HEK293 (cell line): ENCODE data around the gene BCL7A.
A peak's percentile ranks its signal among the peaks of the same experiment; 100 is the strongest.

Experiments
- CTCF ChIA-PET: fragments of 350-600 bp; formaldehyde crosslinking; extraction: SDS; loops from one replicate; lab custom pipeline; 2021; ENCODE audit warnings: antibody characterized with exemption; lab: Yijun Ruan, JAX
- POLR2A ChIA-PET: fragments of 300-600 bp; formaldehyde crosslinking; extraction: SDS; loops from one replicate; lab custom pipeline; 2020; ENCODE audit warnings: antibody characterized with exemption, inconsistent platforms; lab: Yijun Ruan, JAX
- H3K27ac ChIP-seq: fragments of 200-500 bp; sonication (Bioruptor generic); 2 replicates; pipeline ENCODE4 v1.5.1; 2014; ENCODE audit warnings: low read depth, low read length, control low read depth, inconsistent platforms; ENCODE audit errors: extremely low read depth
- H3K36me3 ChIP-seq, 2 experiments: fragments of 200-500 bp in 1 of 2; sonication (Bioruptor generic) in 1 of 2; 1 replicate in 1 of 2; 2 replicates in 1 of 2; pipeline ENCODE4 v1.5.1; 2014 to 2017; ENCODE audit warnings: inconsistent platforms in 2 of 2, low read length in 2 of 2; ENCODE audit not compliant: control insufficient read depth in 2 of 2, insufficient read depth in 1 of 2
- H3K4me1 ChIP-seq: fragments of 200-500 bp; sonication (Bioruptor generic); 2 replicates; pipeline ENCODE4 v1.5.1; 2014; ENCODE audit warnings: mild to moderate bottlenecking, low read length, inconsistent platforms; ENCODE audit not compliant: control insufficient read depth, insufficient read depth
- H3K4me3 ChIP-seq: 2 replicates; pipeline ENCODE4 v1.5.1; 2011; ENCODE audit warnings: low read depth, mild to moderate bottlenecking, control low read depth, low read length, moderate library complexity
- H3K9me3 ChIP-seq: fragments of 200-500 bp; sonication (Bioruptor generic); 2 replicates; pipeline ENCODE4 v1.5.1; 2014; ENCODE audit warnings: low read depth, low read length, inconsistent platforms; ENCODE audit not compliant: control insufficient read depth, insufficient read depth
- BCL11A ChIP-seq: fragments of 450-650 bp; formaldehyde crosslinking; IDR thresholded peaks from 2 replicates; pipeline ENCODE4 v1.5.1; 2016; ENCODE audit warnings: low read depth, missing biosample characterization, missing genetic modification characterization
- FEZF1 ChIP-seq: fragments of 450-650 bp; formaldehyde crosslinking; IDR thresholded peaks from 2 replicates; pipeline ENCODE4 v1.5.1; 2016; ENCODE audit warnings: missing biosample characterization, missing genetic modification characterization
- GLIS1 ChIP-seq: fragments of 450-650 bp; formaldehyde crosslinking; IDR thresholded peaks from 2 replicates; pipeline ENCODE4 v1.5.1; 2016; ENCODE audit warnings: missing biosample characterization, missing genetic modification characterization
- GLIS2 ChIP-seq: fragments of 450-650 bp; formaldehyde crosslinking; IDR thresholded peaks from 2 replicates; pipeline ENCODE4 v1.5.1; 2016; ENCODE audit warnings: missing biosample characterization, missing genetic modification characterization
- HOXA7 ChIP-seq: sonication (generic); formaldehyde crosslinking; IDR thresholded peaks from 2 replicates; pipeline ENCODE4 v1.8.1; 2022; ENCODE audit warnings: missing genetic modification reagents, borderline replicate concordance
- OSR2 ChIP-seq: fragments of 450-650 bp; formaldehyde crosslinking; IDR thresholded peaks from 2 replicates; pipeline ENCODE4 v1.5.1; 2016; ENCODE audit warnings: missing biosample characterization, missing genetic modification characterization
- PRDM6 ChIP-seq: fragments of 450-650 bp; formaldehyde crosslinking; IDR thresholded peaks from 2 replicates; pipeline ENCODE4 v1.5.1; 2017; ENCODE audit warnings: missing biosample characterization, missing genetic modification characterization
- ZBTB21 ChIP-seq: fragments of 450-650 bp; formaldehyde crosslinking; IDR thresholded peaks from 2 replicates; pipeline ENCODE4 v1.5.1; 2017; ENCODE audit warnings: missing biosample characterization, missing genetic modification characterization
- ZNF140 ChIP-seq: fragments of 450-650 bp; formaldehyde crosslinking; IDR thresholded peaks from 2 replicates; pipeline ENCODE4 v1.5.1; 2016; ENCODE audit warnings: missing biosample characterization, missing genetic modification characterization
- ZNF146 ChIP-seq: fragments of 450-650 bp; formaldehyde crosslinking; IDR thresholded peaks from 2 replicates; pipeline ENCODE4 v1.5.1; 2016; ENCODE audit warnings: missing biosample characterization, missing genetic modification characterization
- ZNF302 ChIP-seq: fragments of 450-650 bp; formaldehyde crosslinking; IDR thresholded peaks from 2 replicates; pipeline ENCODE4 v1.5.1; 2016; ENCODE audit warnings: missing biosample characterization, missing genetic modification characterization, low read depth
- ZNF366 ChIP-seq: fragments of 450-650 bp; formaldehyde crosslinking; conservative IDR thresholded peaks from 2 replicates; pipeline ENCODE4 v1.5.1; 2016; ENCODE audit warnings: missing biosample characterization, missing genetic modification characterization
- ZNF501 ChIP-seq: fragments of 450-650 bp; formaldehyde crosslinking; IDR thresholded peaks from 2 replicates; pipeline ENCODE4 v1.5.1; 2016; ENCODE audit warnings: missing biosample characterization, missing genetic modification characterization
- ZNF521 ChIP-seq: fragments of 450-650 bp; formaldehyde crosslinking; IDR thresholded peaks from 2 replicates; pipeline ENCODE4 v1.5.1; 2017; ENCODE audit warnings: missing biosample characterization, mild to moderate bottlenecking, missing genetic modification characterization
- ZNF610 ChIP-seq: fragments of 450-650 bp; formaldehyde crosslinking; IDR thresholded peaks from 2 replicates; pipeline ENCODE4 v1.5.1; 2016; ENCODE audit warnings: missing biosample characterization, missing genetic modification characterization, borderline replicate concordance
- ZNF677 ChIP-seq: fragments of 450-650 bp; IDR thresholded peaks from 2 replicates; pipeline ENCODE4 v1.5.0; 2018; ENCODE audit warnings: missing biosample characterization, mild to moderate bottlenecking, missing genetic modification characterization, moderate library complexity
- ZSCAN16 ChIP-seq: fragments of 450-650 bp; formaldehyde crosslinking; IDR thresholded peaks from 2 replicates; pipeline ENCODE4 v1.5.1; 2016; ENCODE audit warnings: missing biosample characterization, missing genetic modification characterization
- ZSCAN23 ChIP-seq: fragments of 450-650 bp; formaldehyde crosslinking; IDR thresholded peaks from 2 replicates; pipeline ENCODE4 v1.5.1; 2016; ENCODE audit warnings: missing biosample characterization, missing genetic modification characterization
- TF ChIP-seq, protein P1 (sequence below): fragments of 450-650 bp; formaldehyde crosslinking; IDR thresholded peaks from 2 replicates; pipeline ENCODE4 v1.5.1; 2016; ENCODE audit warnings: missing biosample characterization, missing genetic modification characterization
- TF ChIP-seq, protein P2 (sequence below): fragments of 450-650 bp; formaldehyde crosslinking; IDR thresholded peaks from 2 replicates; pipeline ENCODE4 v1.5.1; 2017; ENCODE audit warnings: missing biosample characterization, mild to moderate bottlenecking, missing genetic modification characterization, moderate library complexity
- TF ChIP-seq, protein P3 (sequence below): fragments of 450-650 bp; formaldehyde crosslinking; IDR thresholded peaks from 2 replicates; pipeline ENCODE4 v1.5.1; 2016; ENCODE audit warnings: missing biosample characterization, missing genetic modification characterization

Gene BCL7A

DNA sequence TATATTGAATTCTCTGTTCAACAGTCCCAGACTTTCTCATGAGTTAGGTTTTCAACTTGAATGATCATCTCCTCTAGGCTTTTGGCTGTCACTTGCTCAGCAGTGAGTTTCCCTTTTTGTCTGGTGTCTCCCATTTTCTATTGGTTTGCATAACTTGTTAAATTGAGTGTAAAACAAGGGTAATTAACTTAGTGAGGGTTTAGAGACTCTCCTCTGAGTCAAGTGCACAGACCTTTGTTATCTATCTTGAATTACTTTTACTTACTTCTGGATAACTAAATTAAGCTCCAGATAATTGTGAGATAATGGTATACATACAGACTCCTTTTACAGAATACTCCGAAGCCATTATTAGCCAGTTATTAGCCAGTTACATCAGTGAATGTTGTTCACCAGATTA is 78.9 kb downstream of the BCL7A start:
- no peak overlapping the region for H3K27ac ChIP-seq
- ChIA-PET CTCF (interaction anchor here (0.6 to 1.5 kb wide), 4 partner anchors 9 to 28 kb away, joined by 3 to 4 read pairs (median 3); no protein-coding TSS in a partner anchor), POLR2A (interaction anchor here (0.6 to 1.5 kb wide), 2 partner anchors 11 to 22 kb away, joined by 3 to 4 read pairs; no protein-coding TSS in a partner anchor)
- peaks cover 27% of the 10 kb centered on the region for H3K4me1 ChIP-seq
- H3K36me3 ChIP-seq = no peaks in the 10 kb centered on the region
- no peaks in the 10 kb centered on the region for H3K9me3 ChIP-seq
- no peak overlapping the region for H3K4me3 ChIP-seq
- TF ChIP-seq PRDM6 (tag by site-specific recombination) = peak; percentile 82
- TF ChIP-seq, protein P1, sequence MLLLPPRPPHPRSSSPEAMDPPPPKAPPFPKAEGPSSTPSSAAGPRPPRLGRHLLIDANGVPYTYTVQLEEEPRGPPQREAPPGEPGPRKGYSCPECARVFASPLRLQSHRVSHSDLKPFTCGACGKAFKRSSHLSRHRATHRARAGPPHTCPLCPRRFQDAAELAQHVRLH (tag by site-specific recombination) = no peak
- TF ChIP-seq ZNF610 (tag by site-specific recombination) = no peak
- peak; percentile 33; the same call in 1 of the 2 replicates for TF ChIP-seq OSR2 (tag by site-specific recombination)
- TF ChIP-seq FEZF1 (tag by site-specific recombination) = peak; percentile 74

- Histone ChIP-seq H3K9me3 (no peaks in the 10 kb centered on the region), H3K4me3 (no peak overlapping the region), H3K36me3 (no peaks in the 10 kb centered on the region), H3K4me1 (peaks cover 27% of the 10 kb centered on the region), H3K27ac (no peak overlapping the region)
- TF ChIP-seq ZNF302 (no peak), GLIS2 (tag by site-specific recombination) (no peak), ZNF366 (no peak), HOXA7 (CRISPR knock-in tag) (no peak), BCL11A (tag by site-specific recombination) (no peak), FEZF1 (tag by site-specific recombination) (no peak), ZNF501 (no peak), ZNF521 (no peak), ZNF140 (tag by site-specific recombination) (peak; percentile 44; the same call in 1 of the 2 replicates), ZNF677 (no peak), GLIS1 (no peak), ZSCAN16 (tag by site-specific recombination) (no peak), ZBTB21 (tag by site-specific recombination) (no peak), ZSCAN23 (no peak), ZNF146 (tag by site-specific recombination) (peak; percentile 39; the same call in 1 of the 2 replicates)
- TF ChIP-seq, protein P2, sequence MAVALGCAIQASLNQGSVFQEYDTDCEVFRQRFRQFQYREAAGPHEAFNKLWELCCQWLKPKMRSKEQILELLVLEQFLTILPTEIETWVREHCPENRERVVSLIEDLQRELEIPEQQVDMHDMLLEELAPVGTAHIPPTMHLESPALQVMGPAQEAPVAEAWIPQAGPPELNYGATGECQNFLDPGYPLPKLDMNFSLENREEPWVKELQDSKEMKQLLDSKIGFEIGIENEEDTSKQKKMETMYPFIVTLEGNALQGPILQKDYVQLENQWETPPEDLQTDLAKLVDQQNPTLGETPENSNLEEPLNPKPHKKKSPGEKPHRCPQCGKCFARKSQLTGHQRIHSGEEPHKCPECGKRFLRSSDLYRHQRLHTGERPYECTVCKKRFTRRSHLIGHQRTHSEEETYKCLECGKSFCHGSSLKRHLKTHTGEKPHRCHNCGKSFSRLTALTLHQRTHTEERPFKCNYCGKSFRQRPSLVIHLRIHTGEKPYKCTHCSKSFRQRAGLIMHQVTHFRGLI (tag by site-specific recombination) = no peak
- TF ChIP-seq, protein P3, sequence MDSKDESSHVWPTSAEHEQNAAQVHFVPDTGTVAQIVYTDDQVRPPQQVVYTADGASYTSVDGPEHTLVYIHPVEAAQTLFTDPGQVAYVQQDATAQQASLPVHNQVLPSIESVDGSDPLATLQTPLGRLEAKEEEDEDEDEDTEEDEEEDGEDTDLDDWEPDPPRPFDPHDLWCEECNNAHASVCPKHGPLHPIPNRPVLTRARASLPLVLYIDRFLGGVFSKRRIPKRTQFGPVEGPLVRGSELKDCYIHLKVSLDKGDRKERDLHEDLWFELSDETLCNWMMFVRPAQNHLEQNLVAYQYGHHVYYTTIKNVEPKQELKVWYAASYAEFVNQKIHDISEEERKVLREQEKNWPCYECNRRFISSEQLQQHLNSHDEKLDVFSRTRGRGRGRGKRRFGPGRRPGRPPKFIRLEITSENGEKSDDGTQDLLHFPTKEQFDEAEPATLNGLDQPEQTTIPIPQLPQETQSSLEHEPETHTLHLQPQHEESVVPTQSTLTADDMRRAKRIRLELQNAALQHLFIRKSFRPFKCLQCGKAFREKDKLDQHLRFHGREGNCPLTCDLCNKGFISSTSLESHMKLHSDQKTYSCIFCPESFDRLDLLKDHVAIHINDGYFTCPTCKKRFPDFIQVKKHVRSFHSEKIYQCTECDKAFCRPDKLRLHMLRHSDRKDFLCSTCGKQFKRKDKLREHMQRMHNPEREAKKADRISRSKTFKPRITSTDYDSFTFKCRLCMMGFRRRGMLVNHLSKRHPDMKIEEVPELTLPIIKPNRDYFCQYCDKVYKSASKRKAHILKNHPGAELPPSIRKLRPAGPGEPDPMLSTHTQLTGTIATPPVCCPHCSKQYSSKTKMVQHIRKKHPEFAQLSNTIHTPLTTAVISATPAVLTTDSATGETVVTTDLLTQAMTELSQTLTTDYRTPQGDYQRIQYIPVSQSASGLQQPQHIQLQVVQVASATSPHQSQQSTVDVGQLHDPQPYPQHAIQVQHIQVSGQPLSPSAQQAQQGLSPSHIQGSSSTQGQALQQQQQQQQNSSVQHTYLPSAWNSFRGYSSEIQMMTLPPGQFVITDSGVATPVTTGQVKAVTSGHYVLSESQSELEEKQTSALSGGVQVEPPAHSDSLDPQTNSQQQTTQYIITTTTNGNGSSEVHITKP = no peak
- ChIA-PET POLR2A (interaction anchor here (0.6 kb wide), 1 partner anchor 872 kb away, joined by 3 read pairs; no protein-coding TSS in a partner anchor), CTCF (interaction anchor here (1.0 kb wide), 1 partner anchor 20 kb away, joined by 3 read pairs; no protein-coding TSS in a partner anchor)
Measured at GRCh38 chr12:122102331-122102730, 80.6 kb downstream of the BCL7A start.
